ENCODE data around the gene NCAPD3. TPM values are rescaled to one million over a fixed set of nuclear protein-coding genes. Genes with fewer than 3 reads are reported as not detected.
A peak's percentile ranks its signal among the peaks of the same experiment; 100 is the strongest.
"Not testable (repeated sequence)": the region's sequence is repeated elsewhere in the genome, so short reads cannot be mapped to it uniquely, and the experiment has no call there.

The NCAPD3 gene
- total and polyA plus RNA-seq, 4 experiments from 2014 or later, result 14.3 to 41.8 (median 27.3) TPM

- peaks cover 3 to 9% (median 6%) of the 10 kb centered on the region in 4 donors for H3K4me1 Mint-ChIP-seq
- Histone ChIP-seq H3K4me1 (ENCODE audit: insufficient read depth, low read length) (no peaks in the 10 kb centered on the region), H3K27ac (ENCODE audit: low read depth, low read length) (no peak overlapping the region), H3K4me3 (ENCODE audit: low read length in 2 of 2) (no peak overlapping the region), H3K36me3 (ENCODE audit: insufficient read depth, low read length) (peaks cover 30% of the 10 kb centered on the region), H3K27me3 (ENCODE audit: insufficient read depth, low read length) (no peaks in the 10 kb centered on the region), H3K9me3 (ENCODE audit: control insufficient read depth in 1 of 2, low read length in 2 of 2) (no peaks in the 10 kb centered on the region)
- H3K27me3 Mint-ChIP-seq, result no peaks in the 10 kb centered on the region
- no peak for DNase-seq
- intact Hi-C loops (cut with micrococcal nuclease), result no loop called here
- no peak overlapping the region for H3K27ac Mint-ChIP-seq
- POLR2A ChIA-PET (ENCODE audit: partially characterized antibody), result interaction anchor here (1.0 to 3.4 kb wide), 4 partner anchors 8 to 37 kb away, joined by 3 to 28 read pairs (median 9); partner anchors contain the start of genes ACAD8, GLB1L3, NCAPD3 and THYN1
- peaks cover 36 to 49% of the 10 kb centered on the region in 2 donors for H3K36me3 Mint-ChIP-seq
- CTCF ChIA-PET (ENCODE audit: partially characterized antibody), result interaction anchor here (0.9 to 9.3 kb wide), 8 partner anchors 7 to 97 kb away, joined by 3 to 119 read pairs (median 4); partner anchors contain the start of genes ACAD8, GLB1L3, NCAPD3 and THYN1
- H3K4me3 Mint-ChIP-seq, result no peak overlapping the region
- peaks cover 0 to 2% (median 0%) of the 10 kb centered on the region in 8 donors for H3K9me3 Mint-ChIP-seq
These were observed 37.2 kb upstream of the NCAPD3 start for GRCh38 chr11:134260983-134261382.

GRCh38 chr11:134260503-134260902 is 36.7 kb upstream of the NCAPD3 start:
- POLR2A ChIA-PET (ENCODE audit: partially characterized antibody), result interaction anchor here (3.4 kb wide), 1 partner anchor 14 kb away, joined by 28 read pairs; the partner anchor contains the start of gene GLB1L3
- H3K27ac Mint-ChIP-seq, result peak overlapping the region in 2 of 7 donors; percentile 30 to 76
- Histone ChIP-seq H3K27me3 (ENCODE audit: insufficient read depth, low read length) (no peaks in the 10 kb centered on the region), H3K9me3 (ENCODE audit: control insufficient read depth in 1 of 2, low read length in 2 of 2) (no peaks in the 10 kb centered on the region), H3K4me3 (ENCODE audit: low read length in 2 of 2) (no peak overlapping the region), H3K4me1 (ENCODE audit: insufficient read depth, low read length) (no peaks in the 10 kb centered on the region), H3K27ac (ENCODE audit: low read depth, low read length) (no peak overlapping the region), H3K36me3 (ENCODE audit: insufficient read depth, low read length) (peaks cover 30% of the 10 kb centered on the region)
- H3K27me3 Mint-ChIP-seq, result no peaks in the 10 kb centered on the region
- peaks cover 0 to 2% (median 0%) of the 10 kb centered on the region in 8 donors for H3K9me3 Mint-ChIP-seq
- no peak overlapping the region for H3K4me3 Mint-ChIP-seq
- H3K4me1 Mint-ChIP-seq, result peaks cover 4 to 11% (median 8%) of the 10 kb centered on the region in 4 donors
- no peak for DNase-seq
- H3K36me3 Mint-ChIP-seq, result peaks cover 36 to 49% of the 10 kb centered on the region in 2 donors
- intact Hi-C loops (cut with micrococcal nuclease), result no loop called here
- CTCF ChIA-PET (ENCODE audit: partially characterized antibody), result interaction anchor here (1.3 to 9.3 kb wide), 3 partner anchors 14 to 53 kb away, joined by 3 to 119 read pairs (median 6); partner anchors contain the start of gene GLB1L3

GRCh38 chr11:134258577-134258976 is 34.8 kb upstream of the NCAPD3 start:
- Mint-ChIP-seq H3K36me3 (peaks cover 29 to 48% of the 10 kb centered on the region in 2 donors), H3K4me1 (peaks cover 12 to 25% (median 21%) of the 10 kb centered on the region in 4 donors), H3K9me3 (peaks cover 0 to 2% (median 0%) of the 10 kb centered on the region in 8 donors), H3K27ac (peak overlapping the region in 1 of 7 donors; percentile 49), H3K27me3 (no peaks in the 10 kb centered on the region), H3K4me3 (no peak overlapping the region)
- Histone ChIP-seq H3K4me3 (ENCODE audit: low read length in 2 of 2) (no peak overlapping the region), H3K4me1 (ENCODE audit: insufficient read depth, low read length) (peaks cover 12% of the 10 kb centered on the region), H3K9me3 (ENCODE audit: control insufficient read depth in 1 of 2, low read length in 2 of 2) (no peaks in the 10 kb centered on the region), H3K27me3 (ENCODE audit: insufficient read depth, low read length) (no peaks in the 10 kb centered on the region), H3K27ac (ENCODE audit: low read depth, low read length) (no peak overlapping the region), H3K36me3 (ENCODE audit: insufficient read depth, low read length) (peaks cover 30% of the 10 kb centered on the region)
- ChIA-PET POLR2A (ENCODE audit: partially characterized antibody) (no interaction called here), CTCF (ENCODE audit: partially characterized antibody) (interaction anchor here (9.3 kb wide), 1 partner anchor 16 kb away, joined by 119 read pairs; the partner anchor contains the start of gene GLB1L3)
- no peak for DNase-seq
- intact Hi-C loops (cut with micrococcal nuclease), result no loop called here

GRCh38 chr11:134257101-134257500 is 33.3 kb upstream of the NCAPD3 start:
- Mint-ChIP-seq H3K9me3 (peaks cover 0 to 2% (median 0%) of the 10 kb centered on the region in 8 donors), H3K4me1 (peaks cover 17 to 40% (median 30%) of the 10 kb centered on the region in 4 donors), H3K36me3 (peaks cover 24 to 49% of the 10 kb centered on the region in 2 donors), H3K4me3 (no peak overlapping the region), H3K27ac (peak overlapping the region in 1 of 7 donors; percentile 17), H3K27me3 (no peaks in the 10 kb centered on the region)
- CTCF ChIA-PET (ENCODE audit: partially characterized antibody), result no interaction called here
- no peak overlapping the region for H3K4me3 ChIP-seq (ENCODE audit: low read length in 2 of 2)
- no peak for DNase-seq
- H3K9me3 ChIP-seq (ENCODE audit: control insufficient read depth in 1 of 2, low read length in 2 of 2), result no peaks in the 10 kb centered on the region
- H3K4me1 ChIP-seq (ENCODE audit: insufficient read depth, low read length), result peaks cover 18% of the 10 kb centered on the region
- H3K36me3 ChIP-seq (ENCODE audit: insufficient read depth, low read length), result peaks cover 30% of the 10 kb centered on the region
- POLR2A ChIA-PET (ENCODE audit: partially characterized antibody), result no interaction called here
- no peaks in the 10 kb centered on the region for H3K27me3 ChIP-seq (ENCODE audit: insufficient read depth, low read length)
- H3K27ac ChIP-seq (ENCODE audit: low read depth, low read length), result no peak overlapping the region
- intact Hi-C loops (cut with micrococcal nuclease), result no loop called here

GRCh38 chr11:134255184-134255561 is 31.4 kb upstream of the NCAPD3 start:
- H3K9me3 Mint-ChIP-seq; H3K4me3 ChIP-seq (ENCODE audit: low read length in 2 of 2); H3K27me3 Mint-ChIP-seq; H3K27ac ChIP-seq (ENCODE audit: low read depth, low read length); intact Hi-C loops (cut with micrococcal nuclease); DNase-seq; H3K27me3 ChIP-seq (ENCODE audit: insufficient read depth, low read length); H3K9me3 ChIP-seq (ENCODE audit: control insufficient read depth in 1 of 2, low read length in 2 of 2): not testable (repeated sequence)
- ChIA-PET CTCF (ENCODE audit: partially characterized antibody) (interaction anchor here (0.7 to 2.7 kb wide), 5 partner anchors 15 to 47 kb away, joined by 3 to 15 read pairs (median 4); partner anchors contain the start of genes GLB1L3, NCAPD3 and VPS26B), POLR2A (ENCODE audit: partially characterized antibody) (interaction anchor here (0.7 to 8.2 kb wide), 3 partner anchors 16 to 30 kb away, joined by 3 to 92 read pairs (median 17); partner anchors contain the start of genes GLB1L3, NCAPD3 and VPS26B)
- H3K4me3 Mint-ChIP-seq, result peak overlapping the region in 4 of 8 donors; percentile 41 to 82 (median 76)
- peaks cover 21 to 44% (median 36%) of the 10 kb centered on the region in 4 donors for H3K4me1 Mint-ChIP-seq
- peak overlapping the region in 1 of 7 donors; percentile 22 for H3K27ac Mint-ChIP-seq
- H3K4me1 ChIP-seq (ENCODE audit: insufficient read depth, low read length), result peaks cover 30% of the 10 kb centered on the region
- H3K36me3 ChIP-seq (ENCODE audit: insufficient read depth, low read length), result peaks cover 29% of the 10 kb centered on the region
- peaks cover 16 to 40% of the 10 kb centered on the region in 2 donors for H3K36me3 Mint-ChIP-seq

- H3K9me3 ChIP-seq (ENCODE audit: control insufficient read depth in 1 of 2, low read length in 2 of 2), result no peaks in the 10 kb centered on the region
- ChIA-PET CTCF (ENCODE audit: partially characterized antibody) (interaction anchor here (0.7 to 2.7 kb wide), 8 partner anchors 14 to 204 kb away, joined by 3 to 15 read pairs (median 4); partner anchors contain the start of genes GLB1L3, NCAPD3 and VPS26B), POLR2A (ENCODE audit: partially characterized antibody) (interaction anchor here (0.7 to 8.2 kb wide), 5 partner anchors 8 to 30 kb away, joined by 3 to 92 read pairs (median 9); partner anchors contain the start of genes GLB1L3, NCAPD3 and VPS26B)
- H3K36me3 Mint-ChIP-seq, result peaks cover 11 to 41% of the 10 kb centered on the region in 2 donors
- no peak overlapping the region for H3K4me3 ChIP-seq (ENCODE audit: low read length in 2 of 2)
- H3K4me1 Mint-ChIP-seq, result peaks cover 21 to 44% (median 35%) of the 10 kb centered on the region in 4 donors
- H3K36me3 ChIP-seq (ENCODE audit: insufficient read depth, low read length), result peaks cover 29% of the 10 kb centered on the region
- no peaks in the 10 kb centered on the region for H3K27me3 Mint-ChIP-seq
- no peak overlapping the region for H3K27ac ChIP-seq (ENCODE audit: low read depth, low read length)
- H3K27ac Mint-ChIP-seq, result peak overlapping the region in 6 of 7 donors; percentile 15 to 90 (median 54)
- H3K27me3 ChIP-seq (ENCODE audit: insufficient read depth, low read length), result no peaks in the 10 kb centered on the region
- H3K4me1 ChIP-seq (ENCODE audit: insufficient read depth, low read length), result peaks cover 30% of the 10 kb centered on the region
- intact Hi-C loops (cut with micrococcal nuclease), result no loop called here
- no peaks in the 10 kb centered on the region for H3K9me3 Mint-ChIP-seq
- peak overlapping the region; percentile 82 to 95 (median 93) for H3K4me3 Mint-ChIP-seq
- no peak for DNase-seq
These were observed 30.8 kb upstream of the NCAPD3 start for GRCh38 chr11:134254433-134255183.
